A549 (cell line): ENCODE results near the gene TBCC. TPM values are rescaled to one million over a fixed set of nuclear protein-coding genes. Genes with fewer than 3 reads are reported as not detected.
"Not testable (repeated sequence)": the region's sequence is repeated elsewhere in the genome, so short reads cannot be mapped to it uniquely, and the experiment has no call there.

ENCODE experiments used
- ATAC-seq, 2 experiments: fragments of 200-7000 bp in 1 of 2; fragments of >200 bp in 1 of 2; cut with Nextera tagmentation in 1 of 2; cut with Tn5 transposase in 1 of 2; 3 replicates each; pipeline versions ENCODE4 v1.8.0 to v1.9.1; 2018 to 2020; ENCODE audit warnings: mild to moderate bottlenecking in 1 of 2, moderate library complexity in 1 of 2
- CTCF ChIA-PET: fragments of 300-600 bp; sonication (Branson Sonifier 250); formaldehyde crosslinking; extraction: SDS; loops from one replicate; lab custom pipeline; 2021; ENCODE audit warnings: antibody characterized with exemption, inconsistent platforms; lab: Yijun Ruan, JAX
- POLR2A ChIA-PET: fragments of 350-600 bp; formaldehyde crosslinking; extraction: SDS; loops from one replicate; lab custom pipeline; 2021; ENCODE audit warnings: antibody characterized with exemption, inconsistent platforms; lab: Yijun Ruan, JAX
- DNase-seq, 2 experiments: peaks; one replicate each; pipeline versions ENCODE4 v3.0.0 to v3.0.0-alpha.2; 2011 to 2016; ENCODE audit warnings: low read depth in 1 of 2, low spot score in 1 of 2
- FAIRE-seq: peaks from 2 replicates; lab custom pipeline; 2011; peaks lifted over from hg19 to GRCh38; lab: Jason Lieb, UNC
- H3K27ac ChIP-seq, 2 experiments: fragments of >200 bp; sonication (Bioruptor Twin); formaldehyde crosslinking; 3 replicates each; pipeline ENCODE4 v1.5.1; 2016 to 2017
- H3K4me1 ChIP-seq: fragments of >200 bp; sonication (Bioruptor Twin); formaldehyde crosslinking; 3 replicates; pipeline ENCODE4 v1.6.1; 2016
- H3K4me2 ChIP-seq: fragments of >200 bp; sonication (Bioruptor Twin); formaldehyde crosslinking; 3 replicates; pipeline ENCODE4 v1.6.1; 2016
- H3K4me3 ChIP-seq: fragments of >200 bp; sonication (Bioruptor Twin); formaldehyde crosslinking; 3 replicates; pipeline ENCODE4 v1.5.1; 2016
- H3K9me3 ChIP-seq: fragments of >200 bp; sonication (Bioruptor Twin); formaldehyde crosslinking; 3 replicates; pipeline ENCODE4 v1.6.1; 2016
- BHLHE40 ChIP-seq: IDR thresholded peaks from 2 replicates; pipeline ENCODE4 v1.6.1; 2012; ENCODE audit warnings: low read depth, low read length, inconsistent platforms
- CHD4 ChIP-seq: fragments of 200-600 bp; sonication (generic); IDR thresholded peaks from 2 replicates; pipeline ENCODE4 v1.6.1; 2016; ENCODE audit warnings: antibody characterized with exemption, mild to moderate bottlenecking, borderline replicate concordance
- E2F6 ChIP-seq: IDR thresholded peaks from 2 replicates; pipeline ENCODE4 v1.6.1; 2012; ENCODE audit warnings: low read depth, borderline replicate concordance
- FOSL2 ChIP-seq, 2 experiments: fragments of 450-650 bp in 1 of 2; fragments of >200 bp in 1 of 2; sonication (Bioruptor Twin) in 1 of 2; formaldehyde crosslinking; IDR thresholded peaks; 2 replicates each; pipeline versions ENCODE4 v1.5.0 to v1.6.1; 2016 to 2020; ENCODE audit warnings: mild to moderate bottlenecking in 1 of 2, moderate library complexity in 1 of 2
- HDAC2 ChIP-seq: fragments of 200-600 bp; sonication (generic); IDR thresholded peaks from 2 replicates; pipeline ENCODE4 v1.6.1; 2016
- HES2 ChIP-seq: fragments of >200 bp; sonication (Bioruptor Twin); formaldehyde crosslinking; IDR thresholded peaks from 2 replicates; pipeline ENCODE4 v1.6.1; 2016
- HOXA7 ChIP-seq: fragments of 250-450 bp; sonication (Bioruptor Pico); IDR thresholded peaks from 2 replicates; pipeline ENCODE4 v1.5.0; 2020; ENCODE audit warnings: mild to moderate bottlenecking, moderate library complexity
- KDM1A ChIP-seq: fragments of 200-600 bp; sonication (generic); IDR thresholded peaks from 2 replicates; pipeline ENCODE4 v1.6.1; 2016; ENCODE audit warnings: low read depth, mild to moderate bottlenecking
- MAX ChIP-seq: IDR thresholded peaks from 2 replicates; pipeline ENCODE4 v1.6.1; 2012
- MYC ChIP-seq: IDR thresholded peaks from 2 replicates; pipeline ENCODE4 v1.6.1; 2012; ENCODE audit warnings: mild to moderate bottlenecking, inconsistent platforms, low read length, improper control_type of control experiment, borderline replicate concordance
- NFE2L2 ChIP-seq: fragments of 150-350 bp; conservative IDR thresholded peaks from 2 replicates; pipeline ENCODE4 v1.6.1; 2014; ENCODE audit warnings: low read length
- NR3C1 ChIP-seq: fragments of >200 bp; sonication (Bioruptor Twin); formaldehyde crosslinking; IDR thresholded peaks from 3 replicates; pipeline ENCODE4 v1.6.1; 2017
- PBX3 ChIP-seq: IDR thresholded peaks from 2 replicates; pipeline ENCODE4 v1.6.1; 2012
- POLR2A ChIP-seq: IDR thresholded peaks from 2 replicates; pipeline ENCODE4 v1.6.1; 2012; ENCODE audit warnings: mild to moderate bottlenecking, low read length
- RAD21 ChIP-seq, 2 experiments: fragments of >200 bp in 1 of 2; sonication (Bioruptor Twin) in 1 of 2; formaldehyde crosslinking in 1 of 2; IDR thresholded peaks in 1 of 2; conservative IDR thresholded peaks in 1 of 2; 2 replicates in 1 of 2; 3 replicates in 1 of 2; pipeline ENCODE4 v1.6.1; 2012 to 2018; ENCODE audit warnings: inconsistent platforms in 1 of 2
- RFX5 ChIP-seq: fragments of 450-650 bp; IDR thresholded peaks from 2 replicates; pipeline ENCODE4 v1.7.1; 2014; ENCODE audit warnings: antibody characterized with exemption, mild to moderate bottlenecking, moderate library complexity
- RNF2 ChIP-seq: fragments of 200-600 bp; sonication (generic); IDR thresholded peaks from 2 replicates; pipeline ENCODE4 v1.6.1; 2016; ENCODE audit warnings: low read depth, mild to moderate bottlenecking, antibody characterized with exemption, moderate library complexity, borderline replicate concordance
- TFCP2L1 ChIP-seq: fragments of 250-450 bp; sonication (Bioruptor Pico); IDR thresholded peaks from 2 replicates; pipeline ENCODE4 v1.5.0; 2021; ENCODE audit warnings: mild to moderate bottlenecking
- ZC3H11A ChIP-seq: fragments of 450-650 bp; IDR thresholded peaks from 2 replicates; pipeline ENCODE4 v1.6.1; 2014; ENCODE audit warnings: antibody characterized with exemption, mild to moderate bottlenecking
- ZSCAN20 ChIP-seq: fragments of 250-450 bp; sonication (Bioruptor Pico); IDR thresholded peaks from 2 replicates; pipeline ENCODE4 v1.8.0; 2022; ENCODE audit warnings: mild to moderate bottlenecking, moderate library complexity
- WGBS: methylation state at CpG from one replicate; pipeline ENCODE4 v1.1.6; 2017; ENCODE audit errors: missing lambda C conversion rate; 5-methylcytosine and 5-hydroxymethylcytosine counted together
- polyA plus RNA-seq, 4 experiments: library from polyadenylated mRNA; depleted of rRNA in 3 of 4; stranded (reverse); fragments of >200 nt; fragmentation: RNase III in 1 of 4; extraction: RNeasy Plus Mini Kit Qiagen cat#74134 plus additional on column Dnase treatment in 1 of 4; gene quantifications; 2 replicates in 3 of 4; 3 replicates in 1 of 4; pipeline ENCODE4 v1.2.3, GENCODE V29; 2011 to 2017

Gene TBCC
- polyA plus RNA-seq, 2 of the 4 experiments (the other 2 are of a cell fraction): 10.2 to 12.4 TPM

GRCh38 chr6:42742116-42742894 is 3.6 kb downstream of the TBCC start (continued):
- TF ChIP-seq E2F6: no peak
- no peak for TF ChIP-seq ZC3H11A
- TF ChIP-seq PBX3: no peak
- TF ChIP-seq, all 56 proteins: peak for 0

GRCh38 chr6:42740725-42741124 is 5.2 kb downstream of the TBCC start:
- FAIRE-seq (no peak), ATAC-seq (no peak), DNase-seq (no peak)
- POLR2A ChIA-PET: interaction anchor here (1.3 kb wide), 1 partner anchor 41 kb away, joined by 5 read pairs; the partner anchor contains the start of gene BICRAL
- no peak overlapping the region for H3K4me2 ChIP-seq
- CTCF ChIA-PET: interaction anchor here (1.2 kb wide), 1 partner anchor 11 kb away, joined by 3 read pairs; no protein-coding TSS in a partner anchor
- H3K9me3 ChIP-seq: no peaks in the 10 kb centered on the region
- TF ChIP-seq NR3C1 (no peak), FOSL2 (IDR thresholded peaks at IDR 0.05) (no peak), FOSL2 (CRISPR knock-in tag; IDR thresholded peaks at IDR 0.05) (no peak), RFX5 (no peak), MAX (no peak), KDM1A (no peak), BHLHE40 (no peak)
- H3K27ac ChIP-seq: no peak overlapping the region
- peaks cover 8% of the 10 kb centered on the region; the same call in 1 of the 3 replicates for H3K4me1 ChIP-seq
- 75% methylated on average over 3 of the region's 3 CpGs for WGBS
- H3K4me3 ChIP-seq: no peak overlapping the region

GRCh38 chr6:42735976-42736375 is 9.9 kb downstream of the TBCC start:
- Histone ChIP-seq H3K27ac (no peak overlapping the region), H3K4me3 (no peak overlapping the region), H3K4me2 (no peak overlapping the region), H3K9me3 (peaks cover 8% of the 10 kb centered on the region; the same call in 1 of the 3 replicates), H3K4me1 (no peaks in the 10 kb centered on the region)
- WGBS: 91% methylated on average over 3 of the region's 3 CpGs
- ChIA-PET CTCF (interaction anchor here (0.9 to 1.7 kb wide), 2 partner anchors 9 to 141 kb away, joined by 4 to 8 read pairs; no protein-coding TSS in a partner anchor), POLR2A (interaction anchor here (1.7 kb wide), 1 partner anchor 10 kb away, joined by 7 read pairs; the partner anchor contains the start of gene TBCC)
- no peak for FAIRE-seq
- no peak for ATAC-seq
- TF ChIP-seq TFCP2L1 (CRISPR knock-in tag): no peak
- no peak for DNase-seq

- POLR2A ChIA-PET: not testable (repeated sequence)
- WGBS: 78% methylated on average over 13 of the region's 13 CpGs
Observed at GRCh38 chr6:42733867-42734481, 11.9 kb downstream of the TBCC start.

GRCh38 chr6:42729731-42730130 is 16.2 kb downstream of the TBCC start:
- CTCF ChIA-PET: interaction anchor here (0.6 to 6.9 kb wide), 4 partner anchors 12 to 166 kb away, joined by 3 to 37 read pairs (median 3); no protein-coding TSS in a partner anchor
- peak; percentile 59 to 64; a peak in 5 of 6 replicates for ATAC-seq
- peak in 1 of 2 experiments; percentile 33 for DNase-seq
- no peak for TF ChIP-seq BHLHE40
- TF ChIP-seq ZSCAN20 (CRISPR knock-in tag): no peak
- TF ChIP-seq RAD21 (conservative IDR thresholded peaks at IDR 0.05 in 1 of 2, IDR thresholded peaks at IDR 0.05 in 1 of 2): no peak
- TF ChIP-seq HDAC2: no peak
- no peak for TF ChIP-seq NFE2L2
- no peak for TF ChIP-seq PBX3
- no peak for TF ChIP-seq ZC3H11A
- TF ChIP-seq RFX5: no peak
- TF ChIP-seq FOSL2 (IDR thresholded peaks at IDR 0.05): no peak
- TF ChIP-seq FOSL2 (CRISPR knock-in tag; IDR thresholded peaks at IDR 0.05): no peak
- TF ChIP-seq RNF2: no peak
- TF ChIP-seq MYC: no peak
- no peak for TF ChIP-seq CHD4
- no peak for TF ChIP-seq HOXA7 (CRISPR knock-in tag)
- TF ChIP-seq HES2: no peak
- TF ChIP-seq POLR2A: no peak

More at GRCh38 chr6:42733867-42734481, 11.9 kb downstream of the TBCC start:
- H3K4me3 ChIP-seq, FAIRE-seq, H3K4me2 ChIP-seq, H3K4me1 ChIP-seq, DNase-seq, H3K27ac ChIP-seq, H3K9me3 ChIP-seq, ATAC-seq: not testable (repeated sequence)
- CTCF ChIA-PET: interaction anchor here (1.5 kb wide), 1 partner anchor 73 kb away, joined by 3 read pairs; no protein-coding TSS in a partner anchor

More at GRCh38 chr6:42729731-42730130, 16.2 kb downstream of the TBCC start:
- peak overlapping the region in 1 of 2 experiments; percentile 33; a peak in 1 of 6 replicates for H3K27ac ChIP-seq
- H3K4me1 ChIP-seq: peaks cover 8% of the 10 kb centered on the region; the same call in 2 of the 3 replicates
- H3K4me3 ChIP-seq: no peak overlapping the region
- no peak for FAIRE-seq
- POLR2A ChIA-PET: interaction anchor here (0.6 to 0.7 kb wide), 2 partner anchors 17 to 161 kb away, joined by 3 read pairs; a partner anchor contains a TSS
- no peak overlapping the region for H3K4me2 ChIP-seq
- H3K9me3 ChIP-seq: peaks cover 8% of the 10 kb centered on the region; the same call in 1 of the 3 replicates
- 4% methylated on average over 1 of the region's 3 CpGs for WGBS
